Naive thymus-derived CD4-positive, alpha-beta T cell (primary cell): ENCODE results near the gene PIK3IP1. TPM values are rescaled to one million over a fixed set of nuclear protein-coding genes. Genes with fewer than 3 reads are reported as not detected.

Experiments used
- ATAC-seq: fragments of 150-1000 bp; cut with Tn5 transposase; 2 replicates; pipeline ENCODE4 v1.10.0; 2021; ENCODE audit warnings: mild to moderate bottlenecking, moderate library complexity
- CTCF ChIA-PET: fragments of 350-600 bp; sonication (Branson Sonifier 250); formaldehyde crosslinking; loops from one replicate; lab custom pipeline; 2021; ENCODE audit warnings: antibody characterized with exemption; lab: Charles Lee
- POLR2A ChIA-PET: fragments of 350-600 bp; sonication (Branson Sonifier 250); formaldehyde crosslinking; loops from one replicate; lab custom pipeline; 2021; ENCODE audit warnings: antibody characterized with exemption, inconsistent platforms; lab: Charles Lee
- DNase-seq, 9 donors: peaks; one replicate each; pipeline versions ENCODE4 v3.0.0 to v3.0.0-alpha.2; 2020 to 2022; ENCODE audit warnings: mixed read lengths in 1 of 9
- H3K27ac ChIP-seq: one replicate; pipeline ENCODE4 v1.7.0; 2013; ENCODE audit warnings: mild to moderate bottlenecking, low read depth, low read length, moderate library complexity
- H3K27me3 ChIP-seq, 2 donors: one replicate each; pipeline ENCODE4 v1.7.0; 2013; ENCODE audit warnings: low read length in 2 of 2, mild to moderate bottlenecking in 2 of 2, moderate library complexity in 2 of 2; ENCODE audit not compliant: control insufficient read depth in 2 of 2, insufficient read depth in 2 of 2
- H3K36me3 ChIP-seq, 3 experiments: 1 replicate in 2 of 3; 2 replicates in 1 of 3; pipeline ENCODE4 v1.7.0; 2013; ENCODE audit warnings: low read length in 3 of 3, mild to moderate bottlenecking in 3 of 3, moderate library complexity in 1 of 3; ENCODE audit not compliant: insufficient read depth in 3 of 3, control insufficient read depth in 2 of 3
- H3K4me1 ChIP-seq, 2 donors: one replicate each; pipeline ENCODE4 v1.7.0; 2013; ENCODE audit warnings: low read length in 2 of 2, mild to moderate bottlenecking in 2 of 2, moderate library complexity in 1 of 2; ENCODE audit not compliant: control insufficient read depth in 2 of 2, insufficient read depth in 2 of 2
- H3K4me3 ChIP-seq: 2 replicates; pipeline ENCODE4 v1.7.0; 2013; ENCODE audit warnings: mild to moderate bottlenecking, low read length
- H3K9me3 ChIP-seq, 3 experiments: 1 replicate in 2 of 3; 2 replicates in 1 of 3; pipeline ENCODE4 v1.7.0; 2013; ENCODE audit warnings: low read length in 3 of 3; ENCODE audit not compliant: control insufficient read depth in 2 of 3
- H3K27ac Mint-ChIP-seq, 9 donors: one replicate each; pipeline ENCODE4 v1.8.0; 2020 to 2022; ENCODE audit warnings: mixed read lengths in 9 of 9, mild to moderate bottlenecking in 8 of 9, moderate library complexity in 5 of 9, inconsistent platforms in 2 of 9
- H3K27me3 Mint-ChIP-seq, 5 donors: one replicate each; pipeline ENCODE4 v1.8.0; 2021 to 2022; ENCODE audit warnings: mixed read lengths in 5 of 5, mild to moderate bottlenecking in 1 of 5
- H3K36me3 Mint-ChIP-seq, 5 donors: one replicate each; pipeline ENCODE4 v1.8.0; 2020 to 2022; ENCODE audit warnings: mixed read lengths in 5 of 5, mild to moderate bottlenecking in 3 of 5, inconsistent platforms in 1 of 5
- H3K4me1 Mint-ChIP-seq, 7 donors: one replicate each; pipeline ENCODE4 v1.8.0; 2020 to 2022; ENCODE audit warnings: mixed read lengths in 7 of 7, mild to moderate bottlenecking in 3 of 7, inconsistent platforms in 1 of 7
- H3K4me3 Mint-ChIP-seq, 10 donors: one replicate each; pipeline ENCODE4 v1.8.0; 2020 to 2022; ENCODE audit warnings: mild to moderate bottlenecking in 10 of 10, mixed read lengths in 10 of 10, moderate library complexity in 6 of 10, inconsistent platforms in 2 of 10
- H3K9me3 Mint-ChIP-seq, 11 donors: one replicate each; pipeline ENCODE4 v1.8.0; 2020 to 2022; ENCODE audit warnings: mixed read lengths in 11 of 11, mild to moderate bottlenecking in 4 of 11, inconsistent platforms in 1 of 11, moderate library complexity in 1 of 11
- intact Hi-C, 2 donors: fragments of 100-400 bp; cut with micrococcal nuclease; formaldehyde crosslinking; loops; one replicate each; pipeline ENCODE4 v1.15.1; 2023
- polyA plus RNA-seq, 2 donors: library from polyadenylated mRNA; unstranded; fragments of 300-500 nt; fragmentation: Illumina TruSeq; gene quantifications; one replicate each; pipeline ENCODE4 v1.2.3, GENCODE V29; 2021
- total RNA-seq, 6 experiments: library from RNA in 5 of 6; stranded (reverse) in 5 of 6; gene quantifications; 1 replicate in 5 of 6; 2 replicates in 1 of 6; pipeline ENCODE4 v1.2.3 and lab custom pipeline; 2021 to 2026

PIK3IP1 gene
- total and polyA plus RNA-seq, 7 experiments from 2014 or later = 72.8 to 941 (median 606) TPM

DNA sequence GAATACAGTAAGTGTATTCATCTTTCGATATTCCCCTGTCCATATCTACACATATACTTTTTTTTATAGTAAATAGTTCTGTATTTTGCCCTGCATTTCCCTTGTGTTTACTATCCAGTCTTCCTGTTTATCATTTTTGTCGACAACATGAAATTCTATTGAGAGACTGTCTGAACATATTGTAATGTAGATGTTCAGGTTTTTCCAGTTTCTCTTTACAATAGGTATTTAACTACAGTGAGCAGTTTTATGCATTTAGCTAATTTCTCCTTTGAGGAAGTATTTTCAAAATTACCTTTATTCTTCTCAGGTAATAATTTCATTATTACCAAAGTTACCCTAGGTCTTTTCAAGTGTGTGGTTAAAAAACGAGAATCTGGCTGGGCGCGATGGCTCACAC is 16.7 kb downstream of the PIK3IP1 start:
- POLR2A ChIA-PET = interaction anchor here (0.7 to 34.1 kb wide), 5 partner anchors 6 to 74 kb away, joined by 3 to 2331 read pairs (median 4); partner anchors contain the start of genes LIMK2 and PIK3IP1
- DNase-seq (no peak), ATAC-seq (no peak)
- CTCF ChIA-PET = interaction anchor here (0.5 to 3.3 kb wide), 4 partner anchors 19 to 1178 kb away, joined by 3 to 31 read pairs (median 4); partner anchors contain the start of gene LIMK2
- H3K27me3 ChIP-seq = no peaks in the 10 kb centered on the region
- peaks cover 39 to 97% (median 88%) of the 10 kb centered on the region in 7 donors for H3K4me1 Mint-ChIP-seq
- peak overlapping the region; percentile 60 for H3K27ac ChIP-seq
- H3K9me3 ChIP-seq = no peaks in the 10 kb centered on the region
- peaks cover 0 to 6% (median 0%) of the 10 kb centered on the region in 11 donors for H3K9me3 Mint-ChIP-seq
- intact Hi-C loops = loop anchor here (5.0 kb wide), 3 partner anchors 37 to 683 kb away; partner anchors contain the start of genes PATZ1 (in 1 of the 2) and PES1 (in 1 of the 2)
- peak overlapping the region; percentile 50 to 98 (median 93) for H3K27ac Mint-ChIP-seq
- H3K36me3 Mint-ChIP-seq = peaks cover 4 to 46% (median 29%) of the 10 kb centered on the region in 5 donors
- no peaks in the 10 kb centered on the region for H3K27me3 Mint-ChIP-seq
- no peak overlapping the region for H3K4me3 ChIP-seq
- peaks cover 29 to 88% of the 10 kb centered on the region in 2 donors for H3K4me1 ChIP-seq
- peak overlapping the region in 9 of 10 donors; percentile 32 to 70 (median 53) for H3K4me3 Mint-ChIP-seq
- peaks cover 9 to 20% (median 12%) of the 10 kb centered on the region in 3 experiments for H3K36me3 ChIP-seq

DNA sequence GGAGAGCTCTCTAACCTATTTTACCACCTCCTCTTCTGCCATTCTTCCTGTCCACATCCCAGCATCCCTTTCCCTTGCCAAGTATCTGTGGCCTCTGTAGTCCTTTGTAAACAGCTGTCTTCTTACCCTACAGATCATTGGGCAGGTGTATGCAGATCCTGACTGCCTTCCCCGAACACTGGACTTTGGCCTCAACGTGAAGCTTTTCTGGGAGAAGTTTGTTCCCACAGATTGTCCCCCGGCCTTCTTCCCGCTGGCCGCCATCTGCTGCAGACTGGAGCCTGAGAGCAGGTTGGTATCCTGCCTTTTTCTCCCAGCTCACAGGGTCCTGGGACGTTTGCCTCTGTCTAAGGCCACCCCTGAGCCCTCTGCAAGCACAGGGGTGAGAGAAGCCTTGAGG is 17.3 kb downstream of the PIK3IP1 start:
- no peak overlapping the region for H3K4me3 ChIP-seq
- H3K4me3 Mint-ChIP-seq = peak overlapping the region in 8 of 10 donors; percentile 41 to 70 (median 53)
- H3K27ac ChIP-seq = peak overlapping the region; percentile 60
- peaks cover 7 to 15% (median 8%) of the 10 kb centered on the region in 3 experiments for H3K36me3 ChIP-seq
- H3K4me1 ChIP-seq = peaks cover 23 to 86% of the 10 kb centered on the region in 2 donors
- peaks cover 0 to 6% (median 0%) of the 10 kb centered on the region in 11 donors for H3K9me3 Mint-ChIP-seq
- ChIA-PET POLR2A (interaction anchor here (0.8 to 34.1 kb wide), 4 partner anchors 7 to 64 kb away, joined by 4 to 2331 read pairs (median 137); partner anchors contain the start of genes LIMK2 and PIK3IP1), CTCF (interaction anchor here (0.5 to 4.3 kb wide), 6 partner anchors 10 to 1177 kb away, joined by 3 to 31 read pairs (median 3); partner anchors contain the start of gene LIMK2)
- H3K9me3 ChIP-seq = no peaks in the 10 kb centered on the region
- H3K27ac Mint-ChIP-seq = peak overlapping the region; percentile 49 to 98 (median 93)
- peaks cover 4 to 45% (median 25%) of the 10 kb centered on the region in 5 donors for H3K36me3 Mint-ChIP-seq
- DNase-seq = no peak
- peaks cover 39 to 97% (median 88%) of the 10 kb centered on the region in 7 donors for H3K4me1 Mint-ChIP-seq
- H3K27me3 Mint-ChIP-seq = no peaks in the 10 kb centered on the region
- intact Hi-C loops = loop anchor here (5.0 kb wide), 3 partner anchors 37 to 683 kb away; partner anchors contain the start of genes PATZ1 (in 1 of the 2) and PES1 (in 1 of the 2)
- no peaks in the 10 kb centered on the region for H3K27me3 ChIP-seq
- no peak for ATAC-seq

- POLR2A ChIA-PET = interaction anchor here (0.6 to 34.1 kb wide), 8 partner anchors 8 to 861 kb away, joined by 4 to 2331 read pairs (median 8); partner anchors contain the start of genes LIMK2, PIK3IP1 and SELENOM
- Histone ChIP-seq H3K4me1 (peaks cover 13 to 76% of the 10 kb centered on the region in 2 donors), H3K27me3 (no peaks in the 10 kb centered on the region), H3K36me3 (peaks cover 4 to 8% (median 7%) of the 10 kb centered on the region in 3 experiments), H3K4me3 (no peak overlapping the region), H3K27ac (peak overlapping the region; percentile 43), H3K9me3 (no peaks in the 10 kb centered on the region)
- H3K9me3 Mint-ChIP-seq = peaks cover 0 to 6% (median 0%) of the 10 kb centered on the region in 11 donors
- peaks cover 34 to 93% (median 83%) of the 10 kb centered on the region in 7 donors for H3K4me1 Mint-ChIP-seq
- H3K27me3 Mint-ChIP-seq = no peaks in the 10 kb centered on the region
- peaks cover 4 to 40% (median 20%) of the 10 kb centered on the region in 5 donors for H3K36me3 Mint-ChIP-seq
- intact Hi-C loops = loop anchor here in 1 of 2 donors (5.0 kb wide), 1 partner anchor 192 kb away; the partner anchor contains the start of gene SMTN
- peak overlapping the region in 5 of 10 donors; percentile 18 to 74 (median 52) for H3K4me3 Mint-ChIP-seq
- no peak for DNase-seq
- CTCF ChIA-PET = interaction anchor here (0.6 to 4.3 kb wide), 10 partner anchors 9 to 1093 kb away, joined by 3 to 31 read pairs (median 3); partner anchors contain the start of genes LIMK2 and PATZ1
- ATAC-seq = no peak
- H3K27ac Mint-ChIP-seq = peak overlapping the region; percentile 60 to 98 (median 93)
These were observed 18.3 kb downstream of the PIK3IP1 start for GRCh38 chr22:31274017-31274416.

GRCh38 chr22:31272522-31273446 is 19.5 kb downstream of the PIK3IP1 start:
- Mint-ChIP-seq H3K36me3 (peaks cover 4 to 36% (median 27%) of the 10 kb centered on the region in 5 donors), H3K4me1 (peaks cover 25 to 91% (median 77%) of the 10 kb centered on the region in 7 donors), H3K4me3 (peak overlapping the region in 4 of 10 donors; percentile 18 to 50 (median 28)), H3K27me3 (no peaks in the 10 kb centered on the region), H3K27ac (peak overlapping the region; percentile 46 to 95 (median 86)), H3K9me3 (peaks cover 0 to 3% (median 0%) of the 10 kb centered on the region in 11 donors)
- ATAC-seq = peak; percentile 81
- ChIA-PET CTCF (interaction anchor here (0.5 to 4.3 kb wide), 29 partner anchors 10 to 470 kb away, joined by 3 to 31 read pairs (median 5); partner anchors contain the start of genes LIMK2, PATZ1 and RNF185), POLR2A (interaction anchor here (0.6 to 34.1 kb wide), 12 partner anchors 9 to 320 kb away, joined by 3 to 2331 read pairs (median 4); partner anchors contain the start of genes LIMK2, PIK3IP1 and SELENOM)
- no peak overlapping the region for H3K4me3 ChIP-seq
- peak in 5 of 9 donors; percentile 38 to 58 (median 50) for DNase-seq
- peaks cover 4 to 16% (median 7%) of the 10 kb centered on the region in 3 experiments for H3K36me3 ChIP-seq
- intact Hi-C loops = loop anchor here (1.0 to 5.0 kb wide), 5 partner anchors 24 to 190 kb away; partner anchors contain the start of genes LIMK2 (in 2 of the 2), SELENOM (in 1 of the 2) and SMTN (in 1 of the 2)
- H3K4me1 ChIP-seq = peaks cover 2 to 63% of the 10 kb centered on the region in 2 donors
- H3K9me3 ChIP-seq = no peaks in the 10 kb centered on the region
- peak overlapping the region; percentile 51 for H3K27ac ChIP-seq
- no peaks in the 10 kb centered on the region for H3K27me3 ChIP-seq

- no peak for ATAC-seq
- ChIA-PET POLR2A (interaction anchor here (0.6 to 34.1 kb wide), 3 partner anchors 10 to 42 kb away, joined by 3 to 2331 read pairs (median 268); partner anchors contain the start of gene PIK3IP1), CTCF (interaction anchor here (0.6 to 4.3 kb wide), 9 partner anchors 11 to 373 kb away, joined by 3 to 27 read pairs (median 5); partner anchors contain the start of gene LIMK2)
- H3K36me3 Mint-ChIP-seq = peaks cover 4 to 38% (median 32%) of the 10 kb centered on the region in 5 donors
- no peaks in the 10 kb centered on the region for H3K27me3 ChIP-seq
- peaks cover 22 to 79% (median 66%) of the 10 kb centered on the region in 7 donors for H3K4me1 Mint-ChIP-seq
- H3K9me3 Mint-ChIP-seq = peaks cover 0 to 3% (median 0%) of the 10 kb centered on the region in 11 donors
- H3K9me3 ChIP-seq = no peaks in the 10 kb centered on the region
- H3K4me3 ChIP-seq = no peak overlapping the region
- H3K27me3 Mint-ChIP-seq = no peaks in the 10 kb centered on the region
- peak overlapping the region; percentile 63 to 96 (median 86) for H3K27ac Mint-ChIP-seq
- intact Hi-C loops = loop anchor here in 1 of 2 donors (5.0 kb wide), 1 partner anchor 189 kb away; the partner anchor contains the start of gene SMTN
- peaks cover 0 to 53% of the 10 kb centered on the region in 2 donors for H3K4me1 ChIP-seq
- H3K36me3 ChIP-seq = peaks cover 4 to 29% (median 7%) of the 10 kb centered on the region in 3 experiments
- peak overlapping the region in 6 of 10 donors; percentile 12 to 61 (median 48) for H3K4me3 Mint-ChIP-seq
- no peak for DNase-seq
- peak overlapping the region; percentile 7 for H3K27ac ChIP-seq
These were observed 20.8 kb downstream of the PIK3IP1 start for GRCh38 chr22:31271485-31271884.
